ENCODE results near the gene SLC4A2.

The SLC4A2 gene

GRCh38 chr7:151082141-151083070 is 23.0 kb downstream of the SLC4A2 start:
- DNase-seq = peak; percentile 64

- peak; percentile 90 for DNase-seq
These were observed 23.9 kb downstream of the SLC4A2 start, which contains the start of gene TMUB1 for GRCh38 chr7:151083071-151083823. Gene TMUB1 (minus strand): TSS chr7:151083493. CDS start chr7:151082563, 930 bp downstream.

- peak; percentile 63 for DNase-seq
These were observed 24.4 kb downstream of the SLC4A2 start for GRCh38 chr7:151083824-151084160.

GRCh38 chr7:151085329-151085690 is 25.9 kb downstream of the SLC4A2 start:
- DNase-seq = no peak

- DNase-seq = peak; percentile 93
These were observed 26.6 kb downstream of the SLC4A2 start, which contains the start of gene AGAP3 for GRCh38 chr7:151085691-151086620. Gene AGAP3 (plus strand): TSS chr7:151086475. CDS start chr7:151086742, 267 bp downstream.

DNA sequence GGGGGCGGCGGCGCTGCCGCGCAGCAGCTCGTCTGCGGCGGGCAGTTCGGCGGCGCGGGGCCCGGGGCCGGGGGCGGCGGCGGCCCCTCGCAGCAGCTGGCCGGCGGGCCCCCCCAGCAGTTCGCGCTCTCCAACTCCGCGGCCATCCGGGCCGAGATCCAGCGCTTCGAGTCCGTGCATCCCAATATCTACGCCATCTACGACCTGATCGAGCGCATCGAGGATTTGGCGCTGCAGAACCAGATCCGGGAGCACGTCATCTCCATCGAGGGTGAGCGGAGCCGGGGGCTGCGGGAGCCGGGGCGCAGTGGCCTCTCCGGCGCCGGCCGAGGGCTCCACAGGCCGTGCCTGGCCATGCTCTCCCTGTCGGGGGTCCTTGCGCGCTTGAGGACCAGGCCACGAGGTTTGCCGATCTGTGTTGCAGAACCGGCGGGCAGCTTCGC is 27.4 kb downstream of the SLC4A2 start:
- peak; percentile 49 for DNase-seq

DNA sequence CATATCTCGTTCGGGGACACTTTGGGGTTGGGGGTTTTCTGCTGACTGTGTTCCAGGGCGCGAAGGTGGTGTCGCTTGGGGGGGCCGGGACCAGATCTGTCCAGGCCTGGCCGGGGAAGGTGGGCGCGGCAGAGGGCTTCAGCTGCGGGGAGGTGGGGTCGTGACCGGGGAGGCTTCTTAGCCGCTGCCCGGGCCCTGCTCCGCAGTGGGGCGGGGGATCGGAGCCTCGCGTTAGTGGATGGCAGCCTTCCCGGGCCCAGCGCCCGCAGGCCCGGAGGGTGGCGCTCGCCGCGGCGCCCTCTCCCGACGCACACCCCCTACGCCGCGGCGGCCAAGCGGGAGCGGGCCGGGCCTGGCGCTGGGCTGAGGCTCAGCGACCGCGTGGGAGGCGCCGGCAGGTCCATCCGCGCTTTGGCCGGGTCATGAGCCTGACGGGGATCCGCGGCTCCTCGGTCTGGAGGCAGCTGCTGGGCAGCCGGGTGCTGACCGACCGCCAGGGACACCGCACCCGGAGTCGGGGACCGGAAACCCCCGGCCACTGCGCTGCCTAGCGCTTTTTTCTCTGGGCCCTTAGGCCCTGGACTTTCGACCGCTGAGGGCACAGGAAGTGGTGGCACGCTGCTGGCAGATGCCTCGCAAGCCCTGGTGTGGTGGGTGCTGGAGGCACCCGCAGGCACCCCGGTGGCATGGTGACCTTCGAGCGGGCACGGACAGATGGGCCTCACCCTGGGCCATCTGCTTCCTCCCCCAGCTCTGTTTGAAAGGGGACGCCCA is 28.0 kb downstream of the SLC4A2 start:
- DNase-seq = peak; percentile 77

- peak; percentile 20 for DNase-seq
These were observed 28.8 kb downstream of the SLC4A2 start for GRCh38 chr7:151088019-151088855.

- peak; percentile 44 for DNase-seq
These were observed 29.7 kb downstream of the SLC4A2 start for GRCh38 chr7:151088856-151089699.

DNA sequence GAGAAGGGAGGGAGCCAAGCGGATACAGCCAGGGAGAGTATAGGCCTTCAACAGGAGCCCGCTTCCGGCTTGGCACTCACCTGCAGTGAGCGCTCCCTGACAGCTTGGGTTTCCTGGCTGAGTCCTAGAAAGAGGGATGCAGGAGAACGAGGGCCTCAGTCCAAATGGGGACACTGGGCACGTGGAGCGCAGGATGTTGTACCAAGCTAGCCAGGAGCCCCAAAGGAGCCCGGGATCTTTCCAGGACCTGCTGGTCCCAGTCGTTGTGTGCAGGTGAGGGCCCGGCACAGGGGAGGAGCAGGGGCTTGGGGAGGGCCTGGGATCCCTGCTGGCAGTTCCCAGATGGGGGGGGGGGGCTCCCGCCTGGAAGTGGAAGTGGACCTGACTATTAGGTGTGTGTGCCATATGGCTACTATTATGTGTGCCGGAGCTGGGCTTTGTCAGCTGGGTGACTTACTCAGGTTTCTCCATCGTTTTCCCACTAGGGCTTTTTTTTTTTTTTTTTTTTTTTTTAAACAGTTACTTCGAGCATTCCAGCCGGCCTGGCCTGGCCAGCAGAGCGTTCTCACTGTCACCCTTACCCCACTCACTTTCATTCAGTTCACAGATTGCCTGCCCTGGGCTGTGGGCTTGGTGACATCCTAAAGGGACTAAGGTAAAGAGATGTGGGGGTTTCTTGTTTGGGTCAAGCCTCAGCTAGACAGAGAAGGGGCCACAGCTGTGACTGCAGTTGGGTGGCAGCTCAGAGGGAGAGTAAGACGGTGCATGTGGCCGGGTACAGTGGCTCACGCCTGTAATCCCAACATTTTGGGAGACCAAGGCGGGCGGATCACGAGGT is 30.7 kb downstream of the SLC4A2 start:
- peak; percentile 30 for DNase-seq

DNA sequence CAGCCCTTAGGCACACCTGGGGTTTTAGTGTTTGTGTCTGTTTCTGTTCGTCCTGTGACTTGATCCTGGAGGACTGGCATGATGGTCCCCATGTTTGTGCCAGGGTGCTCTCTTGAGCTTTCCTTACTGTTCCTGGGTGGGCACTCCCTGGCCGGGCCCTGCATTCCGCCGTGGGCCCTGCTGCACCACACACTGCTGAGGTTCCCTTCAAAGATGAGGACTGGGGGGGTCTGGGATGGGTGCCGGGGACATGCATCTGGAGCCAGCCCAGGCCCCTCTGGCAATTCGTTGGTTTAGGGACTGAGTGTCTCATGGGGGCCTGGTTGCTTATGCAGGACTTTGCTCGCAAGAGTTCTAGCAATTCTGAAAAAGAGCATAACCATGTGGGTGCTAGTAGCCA is 31.6 kb downstream of the SLC4A2 start:
- DNase-seq = no peak

DNA sequence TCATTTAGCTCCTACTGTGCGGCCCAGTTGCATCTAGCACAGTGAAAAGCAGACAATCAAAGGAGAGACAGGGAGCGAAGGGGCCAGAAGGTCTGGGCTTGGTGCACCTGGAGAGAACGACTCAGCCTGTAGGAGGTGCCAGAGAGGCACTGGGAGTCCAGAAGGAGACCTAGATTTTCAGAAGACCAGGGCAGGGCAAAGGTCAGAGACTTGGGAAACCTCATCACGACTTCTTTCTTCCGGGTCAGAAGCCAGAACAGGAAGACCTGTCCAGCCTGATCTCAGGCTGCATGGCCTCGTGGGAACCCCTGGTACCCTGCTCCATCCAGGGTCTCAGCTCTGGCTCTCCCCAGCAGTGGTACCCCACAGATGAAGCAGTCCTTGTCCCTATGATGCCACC is 32.0 kb downstream of the SLC4A2 start:
- peak; percentile 44 for DNase-seq

- DNase-seq = no peak
These were observed 32.6 kb downstream of the SLC4A2 start for GRCh38 chr7:151091988-151092387.

DNA sequence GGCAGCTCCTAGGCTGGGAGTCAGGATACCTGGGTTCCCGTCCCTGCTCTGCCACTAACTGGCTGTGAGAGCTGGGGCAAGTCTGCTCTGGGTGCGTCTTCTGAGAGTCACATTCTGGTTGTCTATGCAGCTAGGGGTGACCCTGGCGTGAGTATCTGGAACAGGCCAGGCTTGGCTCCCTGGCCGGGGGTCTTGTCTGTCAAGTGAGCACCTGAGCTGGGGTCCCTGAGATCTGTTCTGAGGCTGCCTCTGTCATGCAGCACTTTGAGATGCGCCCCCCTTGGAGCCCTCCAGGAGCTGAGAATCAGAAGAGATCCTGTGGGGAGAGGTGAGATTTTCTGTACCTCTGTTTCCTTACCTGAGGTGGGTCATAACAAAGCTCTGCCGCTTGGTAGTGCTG is 34.4 kb downstream of the SLC4A2 start:
- no peak for DNase-seq

DNA sequence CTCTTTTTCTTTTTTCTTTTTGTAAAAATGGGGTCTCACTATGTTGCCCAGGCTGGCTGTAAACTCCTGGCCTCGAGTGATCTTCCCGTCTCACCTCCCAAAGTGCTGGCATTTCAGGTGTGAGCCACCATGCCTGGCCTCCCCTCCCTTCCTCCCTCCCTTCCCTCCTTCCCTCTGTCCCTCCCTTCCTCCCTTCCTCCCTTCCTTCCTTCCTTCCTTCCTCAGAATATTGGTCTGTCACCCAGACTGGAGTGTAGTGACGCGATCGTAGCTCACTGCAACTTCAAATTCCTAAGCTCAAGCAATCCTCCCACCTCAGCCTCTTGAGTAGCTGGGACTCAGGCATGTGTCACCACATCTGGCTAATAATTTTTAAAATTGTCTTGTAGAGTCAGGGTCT is 35.3 kb downstream of the SLC4A2 start:
- no peak for DNase-seq

- DNase-seq = no peak
These were observed 35.9 kb downstream of the SLC4A2 start for GRCh38 chr7:151095123-151095797.

DNA sequence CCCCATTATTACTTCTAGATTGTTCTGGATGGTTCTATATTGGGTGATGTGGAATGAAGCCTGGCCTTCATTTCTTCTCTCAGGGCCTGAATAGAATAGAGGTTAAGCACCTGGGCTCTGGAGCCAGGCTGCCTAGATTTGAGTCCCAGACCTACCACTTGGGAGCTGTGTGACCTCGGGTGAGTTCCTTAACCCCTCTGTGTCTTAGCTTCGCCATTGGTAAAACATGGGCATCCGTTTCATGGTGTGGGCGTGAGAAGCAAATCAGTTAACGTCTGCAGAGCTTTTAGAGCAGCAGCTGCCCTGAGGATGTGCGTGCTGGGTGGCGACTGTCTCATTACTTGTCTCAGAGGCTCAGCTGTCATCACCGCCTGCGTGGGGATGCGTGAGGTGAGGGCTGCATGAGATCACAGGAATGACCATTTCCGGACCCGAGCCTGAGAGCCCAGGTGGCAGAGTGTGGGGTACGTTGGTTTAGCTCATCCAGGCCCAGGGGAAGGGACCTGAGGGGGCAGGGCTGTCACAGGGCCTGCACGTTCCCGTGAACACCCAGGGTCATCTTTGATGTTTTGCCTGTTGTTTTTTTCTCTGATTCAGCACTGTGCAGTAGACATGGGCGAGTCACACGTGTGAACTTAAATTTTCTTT is 36.6 kb downstream of the SLC4A2 start:
- no peak for DNase-seq

Data from NCI-H82 (cell line).